SK-MEL-5 (cell line): ENCODE results near the gene RPS26. TPM values are rescaled to one million over a fixed set of nuclear protein-coding genes. Genes with fewer than 3 reads are reported as not detected.
"Not testable (repeated sequence)": the region's sequence is repeated elsewhere in the genome, so short reads cannot be mapped to it uniquely, and the experiment has no call there.

ENCODE experiments used
- DNase-seq: peaks from one replicate; pipeline ENCODE4 v3.0.0-alpha.2; 2016; ENCODE audit warnings: low read depth, low spot score
- in situ Hi-C: cut with HindIII; loops from 2 replicates; pipeline ENCODE4 v1.10.0; 2016; ENCODE audit warnings: low sequenced_read_pairs, high pct_unique_total_duplicates, low pct_unique_long_range_greater_than_20kb
- total RNA-seq: library from RNA; depleted of rRNA; stranded (reverse); fragments of >200 nt; shearing (Covaris generic); gene quantifications from 2 replicates; pipeline ENCODE4 v1.2.3, GENCODE V29; 2014

Gene RPS26
- total RNA-seq, 1 experiment from 2014 or later = 394 TPM

DNA sequence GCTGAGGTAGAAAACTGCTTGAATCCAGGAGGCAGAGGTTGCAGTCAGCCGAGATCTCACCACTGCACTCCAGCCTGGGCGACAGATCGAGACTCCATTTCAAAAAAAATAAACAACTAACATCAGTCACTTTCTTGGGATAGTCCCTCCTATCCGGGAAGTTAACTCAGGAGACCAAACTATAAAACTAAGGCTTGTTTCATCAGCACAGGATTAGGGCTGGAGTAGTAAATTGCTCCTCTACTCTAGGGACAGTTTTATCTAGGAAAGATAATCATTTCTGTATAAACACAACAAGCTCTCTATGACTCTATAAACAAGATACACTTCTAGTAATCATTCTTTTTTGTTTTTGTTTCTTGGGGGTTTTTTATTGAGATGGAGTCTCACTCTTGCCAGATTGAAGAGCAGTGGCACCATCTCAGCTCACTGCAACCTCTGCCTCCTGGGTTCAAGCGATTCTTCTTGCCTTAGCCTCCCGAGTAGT lies 11.7 kb downstream of the RPS26 start:
- DNase-seq = no peak
- in situ Hi-C loops = no loop called here

DNA sequence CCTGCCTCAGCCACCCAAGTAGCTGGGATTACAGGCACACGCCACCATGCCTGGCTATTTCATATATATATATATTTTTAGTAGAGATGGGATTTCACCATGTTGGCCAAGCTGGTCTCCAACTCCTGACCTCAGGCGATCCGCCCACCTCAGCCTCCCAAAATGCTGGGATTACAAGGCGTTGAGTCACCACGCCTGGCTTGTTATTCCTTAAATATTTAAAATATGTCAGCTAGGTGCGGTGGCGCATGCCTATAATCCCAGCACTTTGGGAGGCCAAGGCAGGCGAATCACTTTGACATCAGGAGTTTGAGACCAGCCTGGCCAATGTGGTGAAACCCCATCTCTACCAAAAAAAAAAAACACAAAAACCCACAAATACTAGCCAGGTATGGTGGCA lies 18.2 kb downstream of the RPS26 start:
- DNase-seq, in situ Hi-C loops: not testable (repeated sequence)

DNA sequence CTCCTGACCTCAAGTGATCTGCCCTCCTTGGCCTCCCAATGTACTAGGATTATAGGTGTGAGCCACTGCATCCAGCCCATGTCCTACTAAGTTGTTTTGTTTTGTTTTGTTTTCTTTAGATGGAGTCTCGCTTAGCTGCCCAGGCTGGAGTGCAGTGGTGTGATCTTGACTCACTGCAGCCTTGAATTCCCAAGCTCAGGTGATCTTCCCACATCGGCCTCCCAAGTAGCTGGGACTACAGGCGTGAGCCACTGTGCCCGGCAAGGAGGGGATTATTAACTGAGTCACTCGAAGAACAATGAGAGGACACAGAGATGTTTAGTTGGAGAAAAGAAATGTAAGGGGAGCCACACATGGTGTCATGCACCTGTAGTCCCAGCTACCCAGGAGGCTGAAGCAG lies 20.3 kb downstream of the RPS26 start:
- no peak for DNase-seq

DNA sequence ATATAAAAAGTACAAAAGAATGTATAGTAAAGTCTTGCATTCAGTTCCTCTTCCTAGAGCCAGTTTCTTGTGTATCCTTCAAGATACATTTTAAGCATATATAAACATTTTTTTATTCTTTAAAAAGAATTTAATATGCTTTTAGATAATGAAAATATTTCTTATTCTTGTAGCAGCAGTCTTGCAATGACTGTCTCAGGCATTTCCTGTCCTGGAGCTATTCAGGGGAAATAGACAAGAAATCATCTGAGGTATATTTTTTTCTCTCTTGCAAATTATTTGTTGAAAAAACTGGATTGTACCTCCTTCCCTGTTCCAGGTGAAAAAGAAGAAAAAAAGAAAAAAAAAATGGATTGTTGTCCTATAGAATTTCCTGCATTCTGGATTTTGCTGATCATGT lies 21.3 kb downstream of the RPS26 start:
- in situ Hi-C loops = no loop called here
- DNase-seq = no peak

More for the DNA sequence above, 20.3 kb downstream of the RPS26 start:
- in situ Hi-C loops = no loop called here

DNA sequence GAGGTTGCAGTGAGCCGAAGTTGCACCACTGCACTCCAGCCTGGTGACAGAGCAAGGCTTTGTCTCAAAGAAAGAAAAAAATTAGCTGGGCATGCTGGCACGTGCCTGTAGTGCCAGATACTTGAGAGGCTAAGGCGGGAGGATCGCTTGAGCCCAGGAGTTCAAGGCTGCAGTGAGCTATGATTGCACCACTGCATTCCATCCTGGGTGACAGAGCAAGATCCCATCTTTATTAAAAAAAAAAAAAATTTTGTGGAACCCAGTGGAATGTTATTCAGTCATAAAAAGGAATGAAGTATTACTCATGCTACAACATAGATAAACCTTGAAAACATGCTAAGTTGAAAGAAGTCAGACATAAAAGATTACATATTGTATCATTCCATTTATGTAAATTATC lies 29.9 kb downstream of the RPS26 start:
- in situ Hi-C loops = no loop called here
- DNase-seq = no peak

DNA sequence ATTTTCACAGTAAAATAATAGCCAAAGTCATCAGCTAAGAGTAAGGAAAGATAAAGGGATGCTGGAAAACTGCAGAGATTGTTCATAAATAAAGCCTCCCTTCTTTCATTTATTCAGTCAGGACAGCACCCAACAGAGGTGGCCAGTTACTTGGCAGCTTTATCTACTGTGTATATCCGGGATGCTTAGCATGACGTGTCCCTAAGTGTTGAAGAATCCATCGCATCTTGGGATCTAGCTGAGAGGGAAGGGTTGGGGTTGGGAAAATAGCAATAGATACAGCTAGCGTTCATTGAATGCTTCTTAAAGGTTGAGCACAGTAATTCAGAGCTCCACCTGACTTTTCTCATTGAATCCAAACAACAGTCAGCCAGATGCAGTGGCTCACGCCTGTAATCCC lies 32.7 kb downstream of the RPS26 start:
- DNase-seq = no peak
- in situ Hi-C loops = no loop called here

DNA sequence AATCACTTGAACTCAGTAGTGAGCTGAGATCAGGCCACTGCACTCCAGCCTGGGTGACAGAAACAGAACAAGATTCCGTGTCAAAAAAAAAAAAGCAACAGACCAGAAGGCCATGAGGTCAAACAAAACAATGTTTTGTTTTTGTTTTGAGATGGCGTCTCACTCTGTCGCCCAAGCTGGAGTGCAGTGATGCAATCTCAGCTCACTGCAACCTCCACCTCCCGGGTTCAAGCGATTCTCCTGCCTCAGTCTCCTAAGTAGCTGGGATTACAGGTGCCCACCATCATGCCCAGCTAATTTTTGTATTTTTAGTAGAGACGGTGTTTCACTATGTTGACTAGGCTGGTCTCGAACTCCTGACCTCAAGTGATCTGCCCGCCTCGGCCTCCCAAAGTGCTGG lies 36.2 kb downstream of the RPS26 start:
- DNase-seq, in situ Hi-C loops: not testable (repeated sequence)

DNA sequence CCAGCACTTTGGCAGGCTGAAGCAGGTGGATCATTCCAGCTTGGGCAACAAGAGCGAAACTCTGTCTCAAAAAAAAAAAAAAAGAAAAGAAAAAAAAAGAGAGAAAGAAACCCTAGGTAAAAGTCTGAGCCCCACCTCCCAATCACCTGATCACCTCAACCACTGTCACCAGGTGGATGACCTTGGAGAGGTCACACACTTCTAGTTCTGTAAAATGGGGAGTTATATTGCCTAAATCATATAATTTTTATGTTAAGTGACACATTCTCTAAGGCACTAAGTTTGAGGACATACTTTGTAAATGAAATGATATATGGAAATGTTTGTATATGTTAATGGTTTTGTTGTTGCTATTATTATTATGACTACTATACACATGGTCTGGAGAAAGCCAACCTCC lies 36.7 kb downstream of the RPS26 start:
- DNase-seq = no peak
- in situ Hi-C loops = no loop called here

DNA sequence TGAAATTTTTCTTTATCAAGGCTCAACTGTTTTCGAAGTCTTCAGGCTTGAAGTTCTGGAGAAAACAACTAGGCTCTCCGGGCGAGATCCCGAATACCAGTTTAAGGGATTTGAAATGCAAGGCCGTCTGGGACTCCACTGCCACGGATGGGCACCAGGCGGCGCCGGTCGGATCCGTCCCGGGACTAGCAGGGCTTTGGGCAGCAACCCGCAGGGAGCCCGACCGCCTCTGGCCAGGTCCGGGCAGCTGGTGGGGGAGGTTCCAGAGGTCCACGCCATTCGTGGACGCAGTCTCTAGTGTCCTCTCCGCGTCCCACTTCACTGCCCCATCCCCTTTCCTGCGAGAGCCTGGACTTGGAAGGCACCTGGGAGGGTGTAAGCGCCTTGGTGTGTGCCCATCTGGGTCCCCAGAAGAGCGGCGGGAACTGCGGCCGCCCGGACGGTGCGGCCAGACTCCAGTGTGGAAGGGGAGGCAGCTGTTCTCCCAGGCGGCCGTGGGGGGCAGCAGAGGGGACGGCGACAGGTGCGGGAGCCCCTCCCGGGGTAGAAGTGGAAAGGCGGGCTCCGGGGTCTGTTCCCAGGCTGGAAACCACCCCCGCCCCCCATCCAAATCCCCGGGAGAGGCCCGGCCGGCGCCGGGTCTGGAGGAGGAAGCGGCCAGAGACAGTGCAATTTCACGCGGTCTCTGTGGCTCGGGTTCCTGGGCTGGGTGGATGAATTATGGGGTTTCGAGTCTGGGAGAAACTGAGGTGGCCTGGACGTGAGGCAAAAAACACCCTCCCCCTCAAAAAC lies 37.4 kb downstream of the RPS26 start:
- in situ Hi-C loops = no loop called here

DNA sequence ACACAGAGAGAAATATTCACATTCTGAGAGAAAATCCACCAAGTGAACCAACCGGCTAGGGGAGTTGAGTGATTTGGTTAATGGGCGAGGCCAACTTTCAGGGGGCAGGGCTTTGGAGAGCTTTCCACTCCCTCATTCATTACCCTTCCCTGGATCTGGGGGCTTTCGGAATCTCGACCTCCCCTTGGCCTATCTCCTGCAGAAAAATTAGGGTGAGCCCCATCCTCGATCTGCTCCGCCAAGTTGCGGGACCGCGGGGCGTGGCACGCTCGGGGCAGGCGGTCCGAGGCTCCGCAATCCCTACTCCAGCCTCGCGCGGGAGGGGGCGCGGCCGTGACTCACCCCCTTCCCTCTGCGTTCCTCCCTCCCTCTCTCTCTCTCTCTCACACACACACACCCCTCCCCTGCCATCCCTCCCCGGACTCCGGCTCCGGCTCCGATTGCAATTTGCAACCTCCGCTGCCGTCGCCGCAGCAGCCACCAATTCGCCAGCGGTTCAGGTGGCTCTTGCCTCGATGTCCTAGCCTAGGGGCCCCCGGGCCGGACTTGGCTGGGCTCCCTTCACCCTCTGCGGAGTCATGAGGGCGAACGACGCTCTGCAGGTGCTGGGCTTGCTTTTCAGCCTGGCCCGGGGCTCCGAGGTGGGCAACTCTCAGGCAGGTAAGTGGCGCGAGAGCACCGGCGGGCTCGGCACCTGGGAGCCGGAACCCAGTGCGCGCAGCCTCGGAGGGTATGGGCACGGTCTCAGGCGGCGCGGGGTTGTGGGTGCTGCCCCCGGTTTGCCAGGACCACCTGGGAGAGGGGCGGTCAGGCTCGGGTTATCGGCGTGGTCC lies 38.2 kb downstream of the RPS26 start, which contains the start of gene ERBB3:
Gene ERBB3 (plus strand): TSS at position 443 of the 833 bp plus-strand sequence. CDS start 136 bp downstream, at position 579.
- DNase-seq = peak; percentile 71
- in situ Hi-C loops = no loop called here

More for the DNA sequence above, 37.4 kb downstream of the RPS26 start:
- DNase-seq = peak; percentile 91

DNA sequence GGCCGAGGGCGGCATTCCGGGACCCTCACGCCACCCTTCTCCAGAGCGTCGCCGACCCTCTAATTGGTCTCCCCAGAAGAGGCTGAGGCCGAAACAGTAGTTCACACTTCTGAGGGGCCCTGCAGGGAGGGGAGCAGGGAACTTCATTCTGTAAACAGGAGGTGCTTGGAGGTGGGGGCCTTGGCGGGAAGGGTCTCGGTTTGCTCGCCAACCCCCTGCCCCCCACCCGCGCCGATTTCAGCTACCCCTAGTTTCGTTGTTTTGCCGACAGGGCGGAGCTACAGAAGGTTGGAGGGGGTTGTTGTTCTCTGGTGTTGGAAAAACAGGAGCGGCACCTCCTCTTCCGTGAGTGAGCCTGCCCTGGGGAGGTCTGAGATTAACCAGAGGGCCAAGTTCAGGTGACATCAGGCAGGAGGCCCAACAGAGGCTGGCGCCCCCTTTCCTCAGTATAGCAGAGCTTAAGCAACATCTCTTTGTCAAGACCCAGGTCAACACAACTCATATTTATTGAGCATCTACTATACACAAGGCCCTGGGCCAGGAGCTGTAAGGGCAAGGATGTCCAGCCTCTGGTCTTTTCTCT lies 38.9 kb downstream of the RPS26 start:
- no peak for DNase-seq
- in situ Hi-C loops = no loop called here

DNA sequence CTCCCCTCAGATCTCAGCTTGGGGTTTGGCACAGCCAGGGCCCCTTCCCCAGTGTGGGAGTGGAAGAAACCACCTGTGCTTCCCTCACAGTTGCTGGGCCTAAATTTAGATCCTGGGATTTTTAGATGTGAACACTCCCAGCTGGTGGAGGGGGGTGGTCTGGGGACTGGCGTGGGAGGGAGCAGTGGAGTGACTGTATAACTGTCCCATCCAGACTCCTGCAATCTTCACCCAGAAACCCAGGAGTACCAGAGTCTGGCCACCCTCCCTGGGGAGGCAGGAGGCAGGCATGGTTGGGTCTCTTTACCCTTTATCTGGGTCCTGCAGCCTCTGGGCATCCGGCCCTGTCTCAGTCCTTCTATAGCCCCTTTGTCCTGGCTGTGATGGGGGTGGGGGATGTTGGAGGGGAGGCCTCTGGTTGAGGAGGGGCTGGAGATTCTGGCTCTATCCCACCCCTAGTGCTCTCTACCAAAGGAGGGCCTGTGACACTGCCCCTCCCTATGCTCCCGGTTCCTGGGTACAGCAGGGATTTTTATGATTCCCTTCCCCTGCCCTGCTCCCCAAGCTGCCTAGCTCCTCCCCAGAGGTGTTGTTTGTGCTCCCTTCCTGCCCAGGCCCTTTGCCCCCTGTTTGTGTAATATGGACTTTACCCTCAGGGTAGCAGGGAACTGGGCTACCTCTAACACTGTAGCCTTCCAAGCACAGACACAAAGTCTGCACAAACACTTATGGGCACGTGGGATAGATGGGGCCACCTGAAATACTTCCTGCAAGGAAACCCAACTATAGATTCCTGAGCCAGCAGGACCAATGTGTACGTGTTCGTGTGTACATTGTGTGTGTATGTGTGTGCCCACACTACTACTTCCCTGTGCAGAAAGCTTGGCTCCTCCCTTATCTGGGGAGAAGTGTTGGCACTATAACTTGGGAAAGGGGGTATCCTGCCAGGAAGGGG lies 40.0 kb downstream of the RPS26 start:
- DNase-seq = peak; percentile 81
- in situ Hi-C loops = no loop called here

DNA sequence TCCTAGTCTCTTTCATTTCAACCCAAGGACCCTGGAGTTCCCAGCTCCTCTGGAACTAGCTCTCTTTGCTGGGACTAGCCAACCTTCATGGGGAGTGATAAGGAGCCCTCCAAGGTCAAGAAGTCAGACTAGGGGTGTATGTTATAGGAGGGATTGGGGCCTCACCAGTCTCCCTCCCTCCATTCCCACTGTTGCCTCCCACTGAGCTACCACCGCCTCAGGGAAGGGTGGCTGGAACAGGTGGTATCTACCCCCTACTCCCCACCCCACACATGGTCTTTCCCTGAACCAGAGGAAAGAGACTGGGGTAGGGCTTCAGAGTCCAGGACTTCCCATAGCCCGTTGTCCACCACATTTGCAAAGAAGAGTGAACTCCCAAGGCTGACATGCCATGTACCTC lies 40.7 kb downstream of the RPS26 start:
- DNase-seq = no peak
- in situ Hi-C loops = no loop called here

DNA sequence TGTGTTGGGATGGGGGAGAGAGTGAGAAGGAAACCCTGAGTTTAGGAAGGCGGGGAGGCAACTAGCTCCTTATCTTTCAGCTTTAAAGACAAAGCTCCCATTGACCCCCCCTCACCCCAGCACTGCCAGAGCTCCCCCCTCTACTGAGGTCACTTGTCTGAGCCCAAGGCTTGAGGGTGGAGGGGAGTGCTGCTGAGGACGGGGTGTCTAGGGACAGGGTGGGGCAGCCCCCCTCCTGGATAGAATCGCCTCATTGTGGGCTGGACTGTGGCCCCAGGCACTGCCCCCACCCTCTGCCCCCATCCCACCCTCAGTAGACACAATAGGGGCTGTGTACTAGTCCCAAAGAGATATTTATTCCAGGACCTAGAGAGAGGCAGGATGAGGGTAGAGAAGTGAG lies 41.2 kb downstream of the RPS26 start:
- DNase-seq = peak; percentile 94
- in situ Hi-C loops = no loop called here

DNA sequence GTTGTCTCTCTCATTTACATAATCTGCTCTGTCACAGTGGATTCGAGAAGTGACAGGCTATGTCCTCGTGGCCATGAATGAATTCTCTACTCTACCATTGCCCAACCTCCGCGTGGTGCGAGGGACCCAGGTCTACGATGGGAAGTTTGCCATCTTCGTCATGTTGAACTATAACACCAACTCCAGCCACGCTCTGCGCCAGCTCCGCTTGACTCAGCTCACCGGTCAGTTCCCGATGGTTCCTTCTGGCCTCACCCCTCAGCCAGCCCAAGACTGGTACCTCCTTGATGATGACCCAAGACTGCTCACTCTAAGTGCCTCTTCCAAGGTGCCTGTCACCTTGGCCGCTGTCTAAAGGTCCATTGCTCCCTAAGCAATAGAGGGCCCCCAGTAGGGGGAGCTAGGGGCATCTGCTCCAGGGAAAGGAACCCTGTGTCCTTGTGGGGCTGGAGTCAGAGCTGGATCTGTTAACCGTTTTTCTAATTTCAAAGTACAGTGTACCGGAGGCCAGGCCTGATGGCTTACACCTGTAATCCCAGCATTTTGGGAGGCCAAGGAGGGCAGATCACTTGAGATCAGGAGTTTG lies 43.3 kb downstream of the RPS26 start:
- peak; percentile 70 for DNase-seq
- in situ Hi-C loops = no loop called here

DNA sequence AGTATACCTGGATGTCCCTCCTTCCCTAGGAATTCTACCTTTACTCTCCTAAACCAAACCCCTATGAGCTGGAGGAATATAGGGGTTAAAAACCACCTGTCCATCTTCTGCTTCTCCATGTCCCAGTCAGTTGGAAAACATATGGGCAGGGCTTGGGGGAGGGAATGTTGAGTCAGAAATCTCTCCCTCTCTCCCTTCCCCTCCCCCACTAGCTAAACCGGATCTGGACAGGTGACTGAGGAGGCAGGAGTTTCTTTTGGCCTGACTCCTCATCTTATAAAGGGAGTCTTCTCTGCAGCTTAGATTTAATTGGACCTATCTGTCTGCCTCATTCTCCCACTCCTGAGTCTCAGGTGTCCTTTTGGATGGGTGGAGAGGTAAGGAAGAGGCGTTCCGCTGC lies 44.4 kb downstream of the RPS26 start:
- DNase-seq = no peak

DNA sequence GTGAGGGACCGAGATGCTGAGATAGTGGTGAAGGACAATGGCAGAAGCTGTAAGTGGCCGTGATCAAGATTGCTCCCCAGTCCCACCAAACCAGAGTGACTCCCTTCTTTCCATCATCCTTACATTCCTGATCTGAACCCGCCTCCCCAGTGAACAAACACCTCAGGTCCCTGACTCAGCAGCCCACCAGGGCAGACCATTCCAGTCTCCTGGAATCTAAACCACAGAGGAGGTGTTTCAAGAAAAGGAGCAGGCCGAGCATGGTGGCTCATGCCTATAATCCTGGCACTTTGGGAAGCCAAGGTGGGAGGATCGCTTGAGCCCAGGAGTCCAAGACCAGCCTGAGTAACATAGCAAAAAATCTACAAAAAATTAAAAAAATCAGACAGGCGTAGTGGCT lies 44.9 kb downstream of the RPS26 start:
- no peak for DNase-seq
- in situ Hi-C loops = no loop called here

More for the DNA sequence above, 44.4 kb downstream of the RPS26 start:
- in situ Hi-C loops = no loop called here
